Occipital lobe (tissue), 2 donors: ENCODE measurements around the gene PRTFDC1. TPM values are rescaled to one million over a fixed set of nuclear protein-coding genes. Genes with fewer than 3 reads are reported as not detected.
"Not testable (repeated sequence)": the region's sequence is repeated elsewhere in the genome, so short reads cannot be mapped to it uniquely, and the experiment has no call there.

ENCODE experiments used
- DNase-seq: peaks from one replicate; lab custom pipeline; 2025; lab: John Stamatoyannopoulos, UW
- total RNA-seq: library from RNA; depleted of rRNA; stranded (reverse); fragments of >200 nt; gene quantifications from one replicate; pipeline ENCODE4 v1.2.3, GENCODE V29; 2014

The PRTFDC1 gene
- total RNA-seq, 1 donor from 2014 or later = 35.7 TPM

GRCh38 chr10:24935504-24936292 is 16.7 kb downstream of the PRTFDC1 start:
- no peak for DNase-seq

DNA sequence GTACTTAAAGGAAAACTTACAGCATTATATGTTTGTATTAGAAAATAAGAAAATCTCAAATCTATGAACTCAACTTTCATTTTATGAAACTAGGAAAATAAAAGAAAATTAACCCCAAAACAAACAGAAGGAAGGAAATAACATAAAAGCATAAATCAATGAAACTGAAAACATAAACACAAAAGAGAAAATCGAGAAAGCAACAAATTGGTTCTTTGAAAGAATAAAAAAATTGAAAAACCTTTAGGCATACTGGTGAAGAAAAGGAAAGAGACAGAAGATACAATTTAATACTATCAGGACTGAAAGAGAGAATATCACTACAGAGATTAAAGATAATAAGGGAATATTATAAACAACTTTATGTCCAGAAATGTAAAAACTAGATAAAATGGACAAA is 21.2 kb downstream of the PRTFDC1 start:
- no peak for DNase-seq

- DNase-seq = no peak
Observed at GRCh38 chr10:24930427-24930826, 22.0 kb downstream of the PRTFDC1 start.

DNA sequence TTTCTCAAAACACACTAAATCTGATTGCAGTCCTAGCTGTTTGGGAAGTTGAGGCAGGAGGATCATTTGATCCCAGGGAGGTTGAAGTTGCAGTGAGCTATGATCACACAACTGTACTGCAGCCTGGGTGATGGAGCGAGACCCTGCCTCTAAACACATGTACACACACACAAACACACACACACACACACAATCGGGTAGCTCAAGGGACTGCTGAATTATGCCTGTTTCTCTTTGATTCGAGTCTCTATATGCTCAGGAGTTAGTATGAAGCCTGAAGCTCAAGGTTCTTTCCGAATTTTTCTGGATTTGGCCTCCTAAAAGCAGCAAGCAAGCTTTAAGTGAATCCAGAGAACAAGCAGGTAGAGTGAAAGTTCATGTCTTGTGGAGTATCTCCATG is 22.5 kb downstream of the PRTFDC1 start:
- no peak for DNase-seq

DNA sequence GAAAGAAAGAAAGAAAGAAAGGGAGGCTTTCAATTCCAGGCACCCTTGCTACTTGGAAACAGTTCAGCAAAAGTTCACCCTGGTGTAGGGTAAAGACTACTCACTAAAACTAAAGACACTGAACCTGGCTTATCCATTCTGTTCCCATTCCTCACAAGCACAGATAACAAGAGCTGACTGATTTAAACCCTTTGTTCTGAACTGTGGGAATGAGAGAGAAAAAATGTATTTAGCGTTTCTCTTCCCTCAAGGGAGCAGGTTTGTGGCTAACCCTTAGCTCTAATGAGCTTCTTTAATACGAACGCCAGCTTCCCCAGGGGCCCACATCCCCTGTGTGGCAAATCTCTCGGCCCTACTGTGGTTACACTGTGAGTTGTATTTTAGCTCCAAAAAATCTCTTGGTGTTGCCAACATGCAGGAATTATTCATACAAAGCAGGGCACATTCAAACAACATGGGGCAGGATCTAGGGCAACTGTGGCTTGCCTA is 23.3 kb downstream of the PRTFDC1 start:
- no peak for DNase-seq

GRCh38 chr10:24928163-24928562 is 24.2 kb downstream of the PRTFDC1 start:
- DNase-seq = no peak

GRCh38 chr10:24926557-24926956 is 25.8 kb downstream of the PRTFDC1 start:
- no peak for DNase-seq

DNA sequence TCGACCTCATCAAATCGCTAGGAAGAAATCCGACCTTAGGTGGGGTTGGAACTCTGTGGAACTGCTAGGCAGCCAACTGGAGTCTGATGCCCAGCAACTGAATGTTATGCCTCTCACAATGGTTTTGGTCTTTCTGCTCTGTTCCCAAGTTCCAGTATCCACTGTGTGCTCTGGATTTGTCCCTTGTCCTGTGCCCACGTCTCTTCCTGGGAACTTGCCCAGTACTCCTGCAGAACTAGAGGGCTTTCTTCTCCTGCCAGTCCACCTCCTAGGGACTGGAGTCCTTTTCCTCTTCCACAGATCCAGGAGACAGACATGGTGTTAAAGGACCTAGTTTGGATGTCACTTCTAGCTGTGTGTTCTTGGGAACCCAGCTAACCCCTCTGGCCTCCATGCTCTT is 26.6 kb downstream of the PRTFDC1 start:
- DNase-seq = no peak

DNA sequence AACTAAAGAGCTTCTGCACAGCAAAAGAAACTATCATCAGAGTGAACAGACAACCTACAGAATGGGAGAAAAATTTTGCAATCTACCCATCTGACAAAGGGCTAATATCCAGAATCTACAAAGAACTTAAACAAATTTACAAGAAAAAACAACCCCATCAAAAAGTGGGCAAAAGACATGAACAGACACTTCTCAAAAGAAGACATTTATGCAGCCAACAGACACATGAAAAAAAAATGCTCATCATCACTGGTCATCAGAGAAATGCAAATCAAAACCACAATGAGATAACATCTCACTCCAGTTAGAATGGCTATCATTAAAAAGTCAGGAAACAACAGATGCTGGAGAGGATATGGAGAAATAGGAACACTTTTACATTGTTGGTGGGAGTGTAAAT is 27.9 kb downstream of the PRTFDC1 start:
- not testable (repeated sequence) for DNase-seq

DNA sequence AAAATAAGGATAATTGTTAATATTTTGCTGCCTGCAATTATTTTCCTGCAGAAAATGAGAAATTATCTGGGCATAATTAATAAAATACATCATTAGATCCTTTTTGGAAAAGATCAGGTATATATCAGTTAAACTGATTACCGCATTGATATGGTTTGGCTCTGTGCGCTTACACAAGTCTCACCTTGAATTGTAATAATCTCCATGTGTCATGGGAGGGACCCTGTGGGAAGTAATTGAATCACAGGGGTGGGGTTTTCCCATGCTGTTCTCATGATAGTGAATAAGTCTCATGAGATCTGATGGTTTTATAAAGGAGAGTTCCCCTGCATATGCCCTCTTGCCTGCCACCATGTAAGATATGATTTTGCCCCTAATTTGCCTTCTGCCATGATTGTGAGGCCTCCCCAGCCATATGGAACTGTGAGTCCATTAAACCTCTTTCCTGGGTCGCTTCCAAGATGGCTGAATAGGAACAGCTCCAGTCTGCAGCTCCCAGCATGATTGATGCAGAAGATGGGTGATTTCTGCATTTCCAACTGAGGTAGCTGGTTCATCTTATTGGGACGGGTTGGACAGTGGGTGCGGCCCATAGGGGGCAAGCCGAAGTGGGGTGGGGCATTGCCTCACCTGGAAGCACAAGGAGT is 30.1 kb downstream of the PRTFDC1 start:
- not testable (repeated sequence) for DNase-seq

DNA sequence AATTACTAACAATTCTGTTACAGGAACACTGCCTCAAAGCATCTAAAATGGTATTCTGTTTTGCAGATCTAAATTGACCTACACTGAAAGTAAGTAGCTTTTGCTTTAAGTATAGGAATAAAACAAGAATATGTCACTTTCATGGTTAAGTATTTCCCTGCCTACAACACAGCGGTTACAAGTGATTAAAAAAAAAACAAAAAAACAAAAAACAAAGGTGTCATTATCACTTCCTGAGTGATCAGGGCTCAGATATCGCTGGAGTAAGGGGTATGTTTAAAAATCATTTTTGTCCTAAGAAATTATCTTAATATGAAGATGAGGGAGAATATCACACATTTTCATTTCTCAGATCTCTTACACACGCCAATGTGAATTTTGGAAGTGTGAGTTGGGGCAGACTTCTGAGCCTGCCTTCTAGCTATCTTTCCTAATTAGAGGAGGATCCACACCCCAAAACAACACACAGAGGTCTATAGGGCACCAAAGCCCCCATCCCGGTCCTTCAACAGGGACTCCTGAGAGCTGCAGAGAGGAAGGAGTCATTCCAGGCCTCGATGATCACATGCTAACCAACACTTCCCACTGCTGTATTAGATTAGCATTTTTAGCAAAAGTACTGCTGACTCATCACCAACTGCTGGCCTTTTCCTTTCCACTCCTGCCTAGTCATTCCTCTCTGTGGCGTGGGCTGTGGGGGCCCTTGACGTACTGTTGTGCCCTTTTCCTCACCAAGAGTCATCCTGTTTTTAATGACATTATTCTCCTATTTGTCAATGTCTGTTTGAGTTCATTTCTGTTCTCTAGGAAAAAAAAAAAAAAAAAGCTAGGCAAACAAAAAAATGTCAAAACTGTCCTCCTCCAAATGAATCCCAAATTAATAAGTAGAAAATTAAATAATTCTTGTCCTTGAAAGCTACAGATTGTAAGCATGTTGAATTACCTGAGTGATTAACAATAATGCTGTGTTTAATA is 31.2 kb downstream of the PRTFDC1 start:
- peak; percentile 61 for DNase-seq

- not testable (repeated sequence) for DNase-seq
Observed at GRCh38 chr10:24920192-24920591, 32.2 kb downstream of the PRTFDC1 start.

DNA sequence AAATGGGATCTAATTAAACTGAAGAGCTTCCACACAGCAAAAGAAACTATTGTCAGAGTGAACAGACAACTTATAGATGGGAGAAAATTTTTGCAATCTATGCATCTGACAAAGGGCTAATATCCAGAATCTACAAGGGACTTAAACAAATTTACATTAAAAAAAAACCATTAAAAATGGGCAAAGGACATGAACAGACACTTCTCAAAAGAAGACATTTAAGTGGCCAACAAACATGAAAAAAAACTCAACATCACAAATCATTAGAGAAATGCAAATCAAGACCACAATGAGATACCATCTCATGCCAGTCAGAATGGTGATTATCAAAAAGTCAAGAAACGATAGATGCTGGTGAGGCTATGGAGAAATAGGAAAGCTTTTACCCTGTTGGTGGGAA is 32.8 kb downstream of the PRTFDC1 start:
- not testable (repeated sequence) for DNase-seq

GRCh38 chr10:24917979-24918378 is 34.4 kb downstream of the PRTFDC1 start:
- no peak for DNase-seq

DNA sequence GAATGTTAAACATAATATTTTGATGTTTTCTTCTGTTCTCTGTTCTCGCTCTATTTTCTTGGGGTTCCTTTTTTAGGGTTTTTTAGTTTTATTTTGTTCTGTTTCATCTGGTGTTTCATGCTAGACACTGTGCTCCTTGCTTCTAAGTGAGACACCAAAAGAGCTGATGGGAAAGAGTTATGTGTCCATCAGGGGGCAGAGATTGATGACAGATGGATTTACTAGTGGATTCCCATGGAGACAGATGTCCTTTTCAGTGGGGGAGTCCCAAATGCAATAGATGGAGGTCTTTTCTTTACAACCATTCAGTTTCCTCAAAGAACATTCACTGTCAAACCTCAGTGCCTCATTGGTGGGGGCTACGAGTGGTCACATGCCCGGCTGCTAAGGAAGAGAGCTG is 34.9 kb downstream of the PRTFDC1 start:
- DNase-seq = no peak

DNA sequence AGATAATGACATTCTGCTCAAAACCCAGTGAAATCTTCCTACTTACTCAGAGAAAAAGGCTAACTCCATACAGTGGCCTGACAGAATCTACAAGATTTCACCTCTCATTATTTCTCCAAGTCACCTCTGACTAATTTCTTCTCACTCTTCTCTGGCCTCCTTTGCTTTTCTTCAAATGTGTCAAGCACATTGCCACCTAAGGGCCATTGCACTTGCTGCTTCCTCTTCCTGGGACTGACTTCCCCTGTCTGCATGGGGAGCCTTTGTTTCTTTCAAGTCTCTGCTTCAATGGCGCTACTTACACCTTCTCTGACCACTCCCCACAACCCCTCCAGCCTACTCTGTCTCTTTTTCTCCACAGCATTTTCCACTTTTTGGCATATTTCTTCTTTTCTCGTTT is 36.0 kb downstream of the PRTFDC1 start:
- DNase-seq = no peak

- no peak for DNase-seq
Observed at GRCh38 chr10:24915304-24915703, 37.1 kb downstream of the PRTFDC1 start.

DNA sequence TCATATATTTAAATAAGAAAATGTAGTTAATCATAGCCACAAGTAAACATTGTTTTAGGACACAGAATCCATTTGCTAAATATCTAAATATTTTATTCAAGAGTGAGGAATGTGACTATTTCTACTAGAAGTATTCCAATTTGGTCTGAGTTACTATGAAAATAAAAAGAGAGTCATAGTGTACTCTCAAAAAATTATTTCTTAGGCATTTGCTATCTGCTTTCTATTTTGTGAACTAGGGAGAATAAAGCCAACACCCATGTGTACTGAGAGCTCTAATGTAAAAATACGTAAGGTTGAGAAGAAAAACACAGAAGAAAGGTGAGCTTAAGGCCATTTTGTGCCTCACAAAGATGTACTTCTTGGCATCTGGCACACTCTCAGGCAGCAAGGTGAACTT is 38.3 kb downstream of the PRTFDC1 start:
- no peak for DNase-seq

DNA sequence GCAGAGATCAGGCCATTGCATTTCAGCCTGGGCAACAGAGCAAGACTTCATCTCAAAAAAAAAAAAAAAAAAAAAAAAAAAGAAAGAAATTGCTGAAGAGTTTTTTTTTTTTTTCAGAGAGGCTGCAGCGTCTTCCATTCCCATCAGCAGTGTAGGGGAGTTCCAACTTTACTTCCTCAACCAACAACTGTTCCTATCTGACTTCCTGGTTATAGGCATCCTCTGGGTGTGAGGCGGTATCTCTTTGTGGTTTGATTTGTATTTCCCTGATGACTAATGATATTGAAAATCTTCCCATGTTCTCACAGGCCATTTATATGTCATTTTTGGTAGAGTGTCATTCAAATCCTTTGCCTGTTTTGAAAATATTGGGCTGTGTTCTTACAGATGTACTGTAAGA is 40.2 kb downstream of the PRTFDC1 start:
- DNase-seq = no peak

- DNase-seq = no peak
Observed at GRCh38 chr10:24911029-24911428, 41.4 kb downstream of the PRTFDC1 start.

GRCh38 chr10:24910574-24910973 is 41.8 kb downstream of the PRTFDC1 start:
- no peak for DNase-seq
